SJCRH30 (cell line): ENCODE measurements around the gene DDX54. TPM values are rescaled to one million over a fixed set of nuclear protein-coding genes. Genes with fewer than 3 reads are reported as not detected.
A peak's percentile ranks its signal among the peaks of the same experiment; 100 is the strongest.
"Not testable (repeated sequence)": the region's sequence is repeated elsewhere in the genome, so short reads cannot be mapped to it uniquely, and the experiment has no call there.

ENCODE experiments used
- DNase-seq, 2 experiments: peaks; one replicate each; pipeline ENCODE4 v3.0.0-alpha.2; 2015 to 2020
- H3K27ac ChIP-seq: fragments of 250-450 bp; sonication (Bioruptor Pico); 2 replicates; pipeline ENCODE4 v1.5.1; 2020; ENCODE audit warnings: mild to moderate bottlenecking, moderate library complexity
- H3K27me3 ChIP-seq: fragments of 250-450 bp; sonication (Bioruptor Pico); 2 replicates; pipeline ENCODE4 v1.5.1; 2020; ENCODE audit warnings: mild to moderate bottlenecking, moderate library complexity
- H3K36me3 ChIP-seq: fragments of 250-450 bp; sonication (Bioruptor Pico); 2 replicates; pipeline ENCODE4 v1.5.1; 2020; ENCODE audit warnings: mild to moderate bottlenecking, moderate library complexity
- H3K4me1 ChIP-seq: fragments of 250-450 bp; sonication (Bioruptor Pico); 2 replicates; pipeline ENCODE4 v1.5.1; 2020; ENCODE audit warnings: mild to moderate bottlenecking, moderate library complexity
- H3K4me3 ChIP-seq: fragments of 250-450 bp; sonication (Bioruptor Pico); 2 replicates; pipeline ENCODE4 v1.5.1; 2020; ENCODE audit warnings: mild to moderate bottlenecking, moderate library complexity
- H3K9me3 ChIP-seq: fragments of 250-450 bp; sonication (Bioruptor Pico); replicated peaks from 2 replicates; pipeline ENCODE4 v1.5.1; 2020; ENCODE audit warnings: mild to moderate bottlenecking, moderate library complexity
- total RNA-seq: library from RNA; depleted of rRNA; stranded (reverse); fragments of >200 nt; shearing (Covaris generic); gene quantifications from 2 replicates; pipeline ENCODE4 v1.2.3, GENCODE V29; 2014

DDX54 gene
- total RNA-seq, 1 experiment from 2014 or later: 47.6 TPM

GRCh38 chr12:113152835-113153814 is 32.2 kb downstream of the DDX54 start:
- Histone ChIP-seq H3K36me3 (peaks cover under 1% of the 10 kb centered on the region; the same call in 1 of the 2 replicates), H3K4me1 (no peaks in the 10 kb centered on the region), H3K27me3 (peaks cover 2% of the 10 kb centered on the region; the same call in 1 of the 2 replicates), H3K9me3 (no peaks in the 10 kb centered on the region), H3K4me3 (no peak overlapping the region), H3K27ac (no peak overlapping the region)
- no peak for DNase-seq

DNA sequence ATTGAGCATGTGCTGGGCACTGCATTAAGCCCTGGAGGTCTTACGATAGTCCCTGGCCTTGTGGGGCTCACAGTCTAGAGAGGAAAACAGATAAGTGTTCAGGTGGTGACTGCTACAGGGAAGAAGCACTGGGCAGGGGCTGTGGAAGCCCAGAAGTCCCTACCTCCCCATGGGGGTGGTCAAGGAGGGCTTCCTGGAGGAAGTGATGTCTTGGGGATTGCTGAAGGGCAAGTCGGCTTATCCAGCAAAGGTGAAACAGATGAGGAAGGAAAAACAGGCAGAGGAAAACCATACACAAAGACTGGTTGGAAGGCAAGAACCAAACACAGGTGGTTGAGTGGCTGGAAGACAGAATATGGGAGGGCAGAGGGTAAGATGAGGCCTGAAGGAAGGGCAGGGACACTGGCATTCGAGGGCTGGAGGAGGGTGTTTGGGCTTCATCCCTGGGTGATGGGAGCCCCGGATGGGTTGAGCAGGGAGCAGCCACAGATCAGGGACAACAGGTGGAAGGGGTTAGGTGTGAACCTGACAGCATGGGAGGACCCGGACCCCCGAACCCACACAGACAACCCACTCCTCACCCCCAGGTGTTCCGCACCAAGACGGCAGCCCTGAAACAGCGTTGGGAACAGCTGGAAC is 33.0 kb downstream of the DDX54 start:
- Histone ChIP-seq H3K4me3 (no peak overlapping the region), H3K4me1 (no peaks in the 10 kb centered on the region), H3K36me3 (no peaks in the 10 kb centered on the region), H3K9me3 (no peaks in the 10 kb centered on the region), H3K27ac (no peak overlapping the region), H3K27me3 (peaks cover 2% of the 10 kb centered on the region; the same call in 1 of the 2 replicates)
- DNase-seq: no peak

- no peak for DNase-seq
- no peaks in the 10 kb centered on the region for H3K9me3 ChIP-seq
- H3K27ac ChIP-seq: no peak overlapping the region
- no peaks in the 10 kb centered on the region for H3K4me1 ChIP-seq
- H3K36me3 ChIP-seq: no peaks in the 10 kb centered on the region
- H3K4me3 ChIP-seq: no peak overlapping the region
- peaks cover 2% of the 10 kb centered on the region; the same call in 1 of the 2 replicates for H3K27me3 ChIP-seq
Measured at GRCh38 chr12:113151655-113152054, 33.6 kb downstream of the DDX54 start.

DNA sequence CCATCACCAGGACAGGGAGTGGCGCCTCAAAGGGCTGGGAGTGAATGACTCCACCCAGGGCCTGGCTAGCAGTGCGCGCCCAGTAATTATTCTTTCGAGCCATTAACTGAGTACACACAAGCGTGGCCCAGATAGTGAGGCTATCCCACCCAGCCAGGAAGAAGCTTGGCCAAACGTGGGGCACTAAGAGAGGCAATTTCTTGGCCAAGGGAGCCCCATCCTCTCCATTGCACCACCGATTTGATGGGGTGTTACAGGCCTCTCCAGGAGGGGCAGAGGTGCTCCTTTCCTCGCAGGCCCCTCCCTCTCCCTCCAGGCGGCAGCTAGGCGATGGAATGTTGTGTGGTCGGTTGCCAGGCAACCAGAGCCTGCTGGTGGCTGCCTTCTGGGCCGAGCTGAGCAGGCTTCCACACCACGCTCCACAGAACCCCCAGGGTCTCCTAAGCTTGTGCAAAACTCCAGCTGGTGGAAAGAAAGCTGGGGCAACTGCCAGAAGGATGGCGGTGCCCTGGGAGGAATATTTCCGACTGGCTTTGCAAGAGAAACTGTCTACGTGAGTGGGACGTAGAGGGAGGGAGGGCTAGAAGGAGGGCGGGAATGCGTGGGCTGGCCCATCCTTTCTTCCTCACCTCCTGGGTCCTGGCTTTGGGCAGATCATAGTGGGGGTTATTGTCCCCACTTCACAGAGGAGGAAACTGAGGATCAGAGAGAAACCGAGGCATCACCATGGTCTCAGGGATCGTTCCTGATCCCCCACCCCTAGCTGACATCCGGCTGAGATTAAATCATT is 35.7 kb downstream of the DDX54 start, which contains the start of gene CFAP73:
Gene CFAP73 (plus strand): TSS at position 364 of the 790 bp plus-strand sequence. CDS start 134 bp downstream, at position 498.
- no peaks in the 10 kb centered on the region for H3K9me3 ChIP-seq
- peaks cover 2% of the 10 kb centered on the region; the same call in 1 of the 2 replicates for H3K27me3 ChIP-seq
- H3K4me1 ChIP-seq: no peaks in the 10 kb centered on the region
- peak; percentile 83 to 84 for DNase-seq
- no peak within 1 kb of the TSS for H3K4me3 ChIP-seq
- no peaks in the 10 kb centered on the region for H3K36me3 ChIP-seq
- H3K27ac ChIP-seq: no peak within 1 kb of the TSS

DNA sequence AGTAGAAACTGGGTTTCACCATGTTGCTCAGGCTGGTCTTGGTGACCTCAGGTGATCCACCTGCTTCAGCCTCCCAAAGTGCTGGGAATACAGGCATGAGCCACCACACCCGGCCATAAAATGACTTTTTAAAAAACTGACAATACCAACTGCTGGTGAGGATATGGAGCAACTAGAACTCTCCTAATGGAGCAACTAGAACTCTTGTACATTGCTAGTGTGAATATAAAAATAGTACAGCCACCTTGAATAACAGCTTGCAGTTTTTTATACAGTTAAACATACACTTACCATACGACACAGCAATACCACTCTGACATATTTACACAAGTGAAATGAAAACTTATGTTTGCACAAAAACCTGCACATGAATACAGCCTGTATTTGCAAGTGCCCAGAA is 38.3 kb downstream of the DDX54 start:
- H3K27ac ChIP-seq: no peak overlapping the region
- H3K4me1 ChIP-seq: no peaks in the 10 kb centered on the region
- H3K36me3 ChIP-seq: no peaks in the 10 kb centered on the region
- H3K9me3 ChIP-seq: no peaks in the 10 kb centered on the region
- H3K4me3 ChIP-seq: no peak overlapping the region
- peaks cover 2% of the 10 kb centered on the region; the same call in 1 of the 2 replicates for H3K27me3 ChIP-seq
- DNase-seq: no peak

- no peak for DNase-seq
- H3K4me1 ChIP-seq: no peaks in the 10 kb centered on the region
- no peak overlapping the region for H3K4me3 ChIP-seq
- no peak overlapping the region for H3K27ac ChIP-seq
- no peaks in the 10 kb centered on the region for H3K9me3 ChIP-seq
- H3K27me3 ChIP-seq: peaks cover 7% of the 10 kb centered on the region; the same call in 1 of the 2 replicates
- H3K36me3 ChIP-seq: no peaks in the 10 kb centered on the region
Measured at GRCh38 chr12:113145720-113146551, 39.3 kb downstream of the DDX54 start.

DNA sequence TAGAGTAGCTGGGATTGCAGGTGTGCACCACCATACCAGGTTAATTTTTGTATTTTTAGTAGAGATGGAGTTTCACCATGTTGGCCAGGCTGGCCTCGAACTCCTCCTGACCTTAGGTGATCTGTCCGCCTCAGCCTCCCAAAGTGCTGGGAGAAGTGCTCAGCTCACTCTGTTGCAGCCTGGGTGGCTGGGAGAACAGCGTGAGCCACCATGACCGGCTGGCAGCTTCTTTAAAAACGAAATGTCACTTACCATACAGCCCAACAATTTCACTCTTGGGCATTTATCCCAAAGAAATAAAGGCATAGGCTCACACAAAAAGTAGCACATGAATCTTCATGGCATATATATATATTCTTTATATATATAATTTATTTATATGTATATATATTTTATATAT is 40.5 kb downstream of the DDX54 start:
- Histone ChIP-seq H3K27ac (no peak overlapping the region), H3K4me1 (no peaks in the 10 kb centered on the region), H3K4me3 (no peak overlapping the region), H3K27me3 (peaks cover 7% of the 10 kb centered on the region; the same call in 1 of the 2 replicates), H3K9me3 (no peaks in the 10 kb centered on the region), H3K36me3 (no peaks in the 10 kb centered on the region)
- DNase-seq: no peak

- no peaks in the 10 kb centered on the region for H3K9me3 ChIP-seq
- H3K27ac ChIP-seq: no peak overlapping the region
- DNase-seq: no peak
- H3K4me3 ChIP-seq: no peak overlapping the region
- H3K27me3 ChIP-seq: peaks cover 7% of the 10 kb centered on the region; the same call in 1 of the 2 replicates
- H3K4me1 ChIP-seq: no peaks in the 10 kb centered on the region
- H3K36me3 ChIP-seq: no peaks in the 10 kb centered on the region
Measured at GRCh38 chr12:113143959-113144358, 41.3 kb downstream of the DDX54 start.

DNA sequence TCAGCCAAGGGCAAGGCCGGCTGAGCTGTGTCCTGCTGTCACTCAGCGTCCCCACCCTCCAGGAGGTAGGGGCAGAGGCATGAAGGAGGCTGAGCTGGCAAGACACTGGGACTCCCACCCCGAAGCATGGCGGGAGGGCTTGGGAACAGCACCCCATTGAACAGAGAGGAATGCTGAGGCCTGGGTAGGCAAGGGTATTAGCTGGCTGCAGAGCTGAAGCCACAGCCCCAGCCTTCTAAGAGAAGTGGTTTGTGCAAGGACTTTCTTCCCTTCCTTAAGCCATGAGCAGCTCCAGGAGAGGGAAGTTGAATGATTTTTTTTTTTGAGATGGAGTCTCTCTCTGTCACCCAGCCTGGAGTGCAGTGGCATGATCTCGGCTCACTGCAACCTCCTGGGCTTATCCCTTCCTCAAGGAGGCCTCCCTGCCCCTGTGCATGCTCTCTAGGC is 42.4 kb downstream of the DDX54 start:
- Histone ChIP-seq H3K4me1 (no peaks in the 10 kb centered on the region), H3K9me3 (no peaks in the 10 kb centered on the region), H3K27ac (no peak overlapping the region), H3K4me3 (no peak overlapping the region), H3K27me3 (peaks cover 7% of the 10 kb centered on the region; the same call in 1 of the 2 replicates), H3K36me3 (no peaks in the 10 kb centered on the region)
- DNase-seq: no peak

- Histone ChIP-seq H3K27me3 (peaks cover 7% of the 10 kb centered on the region; the same call in 1 of the 2 replicates), H3K4me1 (no peaks in the 10 kb centered on the region), H3K27ac (no peak overlapping the region), H3K36me3 (no peaks in the 10 kb centered on the region), H3K4me3 (no peak overlapping the region), H3K9me3 (no peaks in the 10 kb centered on the region)
- DNase-seq: no peak
Measured at GRCh38 chr12:113142173-113142885, 42.9 kb downstream of the DDX54 start.

GRCh38 chr12:113141716-113142115 is 43.6 kb downstream of the DDX54 start:
- H3K27ac ChIP-seq, H3K27me3 ChIP-seq, H3K4me3 ChIP-seq, H3K36me3 ChIP-seq, H3K9me3 ChIP-seq, DNase-seq, H3K4me1 ChIP-seq: not testable (repeated sequence)

- H3K9me3 ChIP-seq: no peaks in the 10 kb centered on the region
- no peaks in the 10 kb centered on the region for H3K36me3 ChIP-seq
- DNase-seq: no peak
- H3K4me1 ChIP-seq: no peaks in the 10 kb centered on the region
- H3K4me3 ChIP-seq: no peak overlapping the region
- H3K27me3 ChIP-seq: peaks cover 7% of the 10 kb centered on the region; the same call in 1 of the 2 replicates
- H3K27ac ChIP-seq: no peak overlapping the region
Measured at GRCh38 chr12:113140706-113141105, 44.6 kb downstream of the DDX54 start.

- no peak for DNase-seq
Measured at GRCh38 chr12:113138826-113139225, 46.5 kb downstream of the DDX54 start.

More at GRCh38 chr12:113138826-113139225, 46.5 kb downstream of the DDX54 start:
- H3K27ac ChIP-seq: no peak overlapping the region
- H3K36me3 ChIP-seq: no peaks in the 10 kb centered on the region
- no peaks in the 10 kb centered on the region for H3K9me3 ChIP-seq
- peaks cover 8% of the 10 kb centered on the region for H3K4me1 ChIP-seq
- H3K4me3 ChIP-seq: no peak overlapping the region
- H3K27me3 ChIP-seq: peaks cover 7% of the 10 kb centered on the region; the same call in 1 of the 2 replicates
